Neural cell (in vitro differentiated cells): Measurements from ENCODE around the gene KRTAP10-2. TPM values are rescaled to one million over a fixed set of nuclear protein-coding genes. Genes with fewer than 3 reads are reported as not detected.

Experiments used
- H2AFZ ChIP-seq: fragments of 200-600, 300-800 bp; sonication (generic), shearing (Covaris generic); 2 replicates; pipeline ENCODE4 v1.6.0; 2014; ENCODE audit warnings: low read depth, mild to moderate bottlenecking, antibody characterized with exemption, low read length, moderate library complexity
- H3F3A ChIP-seq: fragments of 200-600 bp; shearing (Covaris generic); 2 replicates; pipeline ENCODE4 v1.6.1; 2016; ENCODE audit warnings: mild to moderate bottlenecking, moderate library complexity, mixed read lengths, antibody characterized with exemption, low read length; ENCODE audit not compliant: insufficient read depth, poor library complexity, severe bottlenecking
- H3K27ac ChIP-seq: fragments of 200-600, 300-800 bp; sonication (generic), shearing (Covaris generic); 2 replicates; pipeline ENCODE4 v1.5.1; 2014; ENCODE audit warnings: mild to moderate bottlenecking, low read length, moderate library complexity
- H3K27me3 ChIP-seq: fragments of 300-800, 200-600 bp; sonication (generic), shearing (Covaris generic); 2 replicates; pipeline ENCODE4 v1.6.0; 2014; ENCODE audit warnings: mild to moderate bottlenecking, low read depth, low read length, moderate library complexity; ENCODE audit not compliant: insufficient read depth
- H3K36me3 ChIP-seq: fragments of 300-800, 200-600 bp; sonication (generic), shearing (Covaris generic); 2 replicates; pipeline ENCODE4 v1.5.1; 2014; ENCODE audit warnings: mild to moderate bottlenecking, antibody characterized with exemption, low read length, moderate library complexity; ENCODE audit not compliant: insufficient read depth
- H3K4me2 ChIP-seq: fragments of 300-800, 200-600 bp; sonication (generic), shearing (Covaris generic); 2 replicates; pipeline ENCODE4 v1.6.0; 2014; ENCODE audit warnings: mild to moderate bottlenecking, low read length
- H3K4me3 ChIP-seq: fragments of 300-800, 200-600 bp; sonication (generic), shearing (Covaris generic); 2 replicates; pipeline ENCODE4 v1.5.1; 2014; ENCODE audit warnings: mild to moderate bottlenecking, low read length, moderate library complexity
- H3K79me2 ChIP-seq: fragments of 200-600 bp; shearing (Covaris generic); replicated peaks from 2 replicates; pipeline ENCODE4 v1.6.0; 2014; ENCODE audit warnings: mild to moderate bottlenecking, low read length, moderate library complexity; ENCODE audit not compliant: insufficient read depth
- H3K9ac ChIP-seq: fragments of 300-800, 200-600 bp; sonication (generic), shearing (Covaris generic); 2 replicates; pipeline ENCODE4 v1.6.1; 2016; ENCODE audit warnings: mild to moderate bottlenecking, low read length, mixed read lengths
- H3K9me2 ChIP-seq: fragments of 200-600 bp; shearing (Covaris generic); 2 replicates; pipeline ENCODE4 v1.6.1; 2016; ENCODE audit warnings: mild to moderate bottlenecking, low read length, mixed read lengths; ENCODE audit not compliant: insufficient read depth
- H3K9me3 ChIP-seq: fragments of 200-600, 300-800 bp; sonication (generic), shearing (Covaris generic); 2 replicates; pipeline ENCODE4 v1.6.1; 2016; ENCODE audit warnings: mild to moderate bottlenecking, mixed run types, low read length, moderate library complexity, mixed read lengths
- H4K20me1 ChIP-seq: fragments of 200-600 bp; shearing (Covaris generic); 2 replicates; pipeline ENCODE4 v1.6.1; 2016; ENCODE audit warnings: mild to moderate bottlenecking, mixed run types; ENCODE audit not compliant: insufficient read depth
- EP300 ChIP-seq: fragments of 450-650 bp; conservative IDR thresholded peaks from 2 replicates; pipeline ENCODE4 v1.6.1; 2014; ENCODE audit warnings: antibody characterized with exemption, mild to moderate bottlenecking, moderate library complexity; ENCODE audit not compliant: poor library complexity, severe bottlenecking
- EZH2 ChIP-seq: fragments of 200-600, 300-800 bp; shearing (Covaris generic), sonication (generic); IDR thresholded peaks from 2 replicates; pipeline ENCODE4 v1.6.1; 2014; ENCODE audit warnings: antibody characterized with exemption, low read length, borderline replicate concordance, mild to moderate bottlenecking; ENCODE audit not compliant: insufficient read depth, poor library complexity, severe bottlenecking
- MXI1 ChIP-seq: fragments of 450-650 bp; conservative IDR thresholded peaks from 2 replicates; pipeline ENCODE4 v1.6.1; 2014; ENCODE audit warnings: antibody characterized with exemption, mild to moderate bottlenecking; ENCODE audit not compliant: poor library complexity, severe bottlenecking
- POLR2AphosphoS5 ChIP-seq: IDR thresholded peaks from 2 replicates; pipeline ENCODE4 v1.6.1; 2012
- RAD21 ChIP-seq: fragments of 450-650 bp; conservative IDR thresholded peaks from 2 replicates; pipeline ENCODE4 v1.6.1; 2014; ENCODE audit warnings: antibody characterized with exemption, mild to moderate bottlenecking, moderate library complexity
- SMC3 ChIP-seq: fragments of 450-650 bp; conservative IDR thresholded peaks from 2 replicates; pipeline ENCODE4 v1.6.1; 2014; ENCODE audit warnings: antibody characterized with exemption, mild to moderate bottlenecking, moderate library complexity; ENCODE audit not compliant: poor library complexity
- TAF1 ChIP-seq: IDR thresholded peaks from 2 replicates; pipeline ENCODE4 v1.6.1; 2012; ENCODE audit warnings: low read depth
- polyA plus RNA-seq: library from polyadenylated mRNA; depleted of rRNA; stranded (reverse); fragments of >200 nt; gene quantifications from 2 replicates; pipeline ENCODE4 v1.2.3, GENCODE V29; 2014
- TF ChIP-seq, protein P1 (sequence below): IDR thresholded peaks from 2 replicates; pipeline ENCODE4 v1.6.1; 2012; ENCODE audit warnings: borderline replicate concordance
- TF ChIP-seq, protein P2 (sequence below): fragments of 450-650 bp; IDR thresholded peaks from 2 replicates; pipeline ENCODE4 v1.5.1; 2014; ENCODE audit warnings: antibody characterized with exemption, mild to moderate bottlenecking, moderate library complexity; ENCODE audit not compliant: poor library complexity, severe bottlenecking

KRTAP10-2 gene
- polyA plus RNA-seq, 1 donor from 2014 or later, result not detected

DNA sequence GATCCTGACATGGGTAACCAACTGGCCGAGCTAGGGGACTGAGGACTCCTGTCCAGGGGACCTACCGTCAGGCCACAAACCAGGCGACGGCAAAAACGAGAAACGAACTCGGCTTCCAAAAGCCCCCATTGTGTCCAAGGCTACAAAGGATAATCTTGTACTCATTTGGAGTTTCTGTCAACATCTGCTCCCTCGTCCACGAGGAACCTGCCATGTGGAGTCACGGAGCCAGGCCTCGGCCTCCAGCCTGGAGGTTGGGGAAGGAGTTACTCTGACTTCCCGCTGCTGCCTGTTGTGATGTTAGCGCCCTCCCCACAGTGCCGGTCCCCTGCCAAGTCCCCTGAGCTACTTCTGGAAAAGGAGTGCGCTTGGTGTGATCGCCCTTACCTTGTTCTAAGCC, 18.6 kb downstream of the KRTAP10-2 start:
- H3K9me2 ChIP-seq, result no peaks in the 10 kb centered on the region
- H3K9me3 ChIP-seq, result no peaks in the 10 kb centered on the region
- H3K9ac ChIP-seq, result no peak overlapping the region
- H3K27me3 ChIP-seq, result no peaks in the 10 kb centered on the region
- no peak overlapping the region for H2AFZ ChIP-seq
- H3K4me3 ChIP-seq, result no peak overlapping the region
- H3K4me2 ChIP-seq, result no peak overlapping the region
- no peaks in the 10 kb centered on the region for H3K36me3 ChIP-seq
- H3F3A ChIP-seq, result no peaks in the 10 kb centered on the region
- no peaks in the 10 kb centered on the region for H3K79me2 ChIP-seq
- no peaks in the 10 kb centered on the region for H4K20me1 ChIP-seq
- TF ChIP-seq MXI1, result no peak
- TF ChIP-seq, protein P1, sequence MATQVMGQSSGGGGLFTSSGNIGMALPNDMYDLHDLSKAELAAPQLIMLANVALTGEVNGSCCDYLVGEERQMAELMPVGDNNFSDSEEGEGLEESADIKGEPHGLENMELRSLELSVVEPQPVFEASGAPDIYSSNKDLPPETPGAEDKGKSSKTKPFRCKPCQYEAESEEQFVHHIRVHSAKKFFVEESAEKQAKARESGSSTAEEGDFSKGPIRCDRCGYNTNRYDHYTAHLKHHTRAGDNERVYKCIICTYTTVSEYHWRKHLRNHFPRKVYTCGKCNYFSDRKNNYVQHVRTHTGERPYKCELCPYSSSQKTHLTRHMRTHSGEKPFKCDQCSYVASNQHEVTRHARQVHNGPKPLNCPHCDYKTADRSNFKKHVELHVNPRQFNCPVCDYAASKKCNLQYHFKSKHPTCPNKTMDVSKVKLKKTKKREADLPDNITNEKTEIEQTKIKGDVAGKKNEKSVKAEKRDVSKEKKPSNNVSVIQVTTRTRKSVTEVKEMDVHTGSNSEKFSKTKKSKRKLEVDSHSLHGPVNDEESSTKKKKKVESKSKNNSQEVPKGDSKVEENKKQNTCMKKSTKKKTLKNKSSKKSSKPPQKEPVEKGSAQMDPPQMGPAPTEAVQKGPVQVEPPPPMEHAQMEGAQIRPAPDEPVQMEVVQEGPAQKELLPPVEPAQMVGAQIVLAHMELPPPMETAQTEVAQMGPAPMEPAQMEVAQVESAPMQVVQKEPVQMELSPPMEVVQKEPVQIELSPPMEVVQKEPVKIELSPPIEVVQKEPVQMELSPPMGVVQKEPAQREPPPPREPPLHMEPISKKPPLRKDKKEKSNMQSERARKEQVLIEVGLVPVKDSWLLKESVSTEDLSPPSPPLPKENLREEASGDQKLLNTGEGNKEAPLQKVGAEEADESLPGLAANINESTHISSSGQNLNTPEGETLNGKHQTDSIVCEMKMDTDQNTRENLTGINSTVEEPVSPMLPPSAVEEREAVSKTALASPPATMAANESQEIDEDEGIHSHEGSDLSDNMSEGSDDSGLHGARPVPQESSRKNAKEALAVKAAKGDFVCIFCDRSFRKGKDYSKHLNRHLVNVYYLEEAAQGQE, result no peak
- no peak for TF ChIP-seq POLR2AphosphoS5
- TF ChIP-seq, protein P2, sequence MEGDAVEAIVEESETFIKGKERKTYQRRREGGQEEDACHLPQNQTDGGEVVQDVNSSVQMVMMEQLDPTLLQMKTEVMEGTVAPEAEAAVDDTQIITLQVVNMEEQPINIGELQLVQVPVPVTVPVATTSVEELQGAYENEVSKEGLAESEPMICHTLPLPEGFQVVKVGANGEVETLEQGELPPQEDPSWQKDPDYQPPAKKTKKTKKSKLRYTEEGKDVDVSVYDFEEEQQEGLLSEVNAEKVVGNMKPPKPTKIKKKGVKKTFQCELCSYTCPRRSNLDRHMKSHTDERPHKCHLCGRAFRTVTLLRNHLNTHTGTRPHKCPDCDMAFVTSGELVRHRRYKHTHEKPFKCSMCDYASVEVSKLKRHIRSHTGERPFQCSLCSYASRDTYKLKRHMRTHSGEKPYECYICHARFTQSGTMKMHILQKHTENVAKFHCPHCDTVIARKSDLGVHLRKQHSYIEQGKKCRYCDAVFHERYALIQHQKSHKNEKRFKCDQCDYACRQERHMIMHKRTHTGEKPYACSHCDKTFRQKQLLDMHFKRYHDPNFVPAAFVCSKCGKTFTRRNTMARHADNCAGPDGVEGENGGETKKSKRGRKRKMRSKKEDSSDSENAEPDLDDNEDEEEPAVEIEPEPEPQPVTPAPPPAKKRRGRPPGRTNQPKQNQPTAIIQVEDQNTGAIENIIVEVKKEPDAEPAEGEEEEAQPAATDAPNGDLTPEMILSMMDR, result no peak
- no peak for TF ChIP-seq EP300
- no peak for TF ChIP-seq SMC3
- no peak for TF ChIP-seq TAF1
- TF ChIP-seq RAD21, result no peak
- no peak for TF ChIP-seq EZH2
- no peak overlapping the region for H3K27ac ChIP-seq

DNA sequence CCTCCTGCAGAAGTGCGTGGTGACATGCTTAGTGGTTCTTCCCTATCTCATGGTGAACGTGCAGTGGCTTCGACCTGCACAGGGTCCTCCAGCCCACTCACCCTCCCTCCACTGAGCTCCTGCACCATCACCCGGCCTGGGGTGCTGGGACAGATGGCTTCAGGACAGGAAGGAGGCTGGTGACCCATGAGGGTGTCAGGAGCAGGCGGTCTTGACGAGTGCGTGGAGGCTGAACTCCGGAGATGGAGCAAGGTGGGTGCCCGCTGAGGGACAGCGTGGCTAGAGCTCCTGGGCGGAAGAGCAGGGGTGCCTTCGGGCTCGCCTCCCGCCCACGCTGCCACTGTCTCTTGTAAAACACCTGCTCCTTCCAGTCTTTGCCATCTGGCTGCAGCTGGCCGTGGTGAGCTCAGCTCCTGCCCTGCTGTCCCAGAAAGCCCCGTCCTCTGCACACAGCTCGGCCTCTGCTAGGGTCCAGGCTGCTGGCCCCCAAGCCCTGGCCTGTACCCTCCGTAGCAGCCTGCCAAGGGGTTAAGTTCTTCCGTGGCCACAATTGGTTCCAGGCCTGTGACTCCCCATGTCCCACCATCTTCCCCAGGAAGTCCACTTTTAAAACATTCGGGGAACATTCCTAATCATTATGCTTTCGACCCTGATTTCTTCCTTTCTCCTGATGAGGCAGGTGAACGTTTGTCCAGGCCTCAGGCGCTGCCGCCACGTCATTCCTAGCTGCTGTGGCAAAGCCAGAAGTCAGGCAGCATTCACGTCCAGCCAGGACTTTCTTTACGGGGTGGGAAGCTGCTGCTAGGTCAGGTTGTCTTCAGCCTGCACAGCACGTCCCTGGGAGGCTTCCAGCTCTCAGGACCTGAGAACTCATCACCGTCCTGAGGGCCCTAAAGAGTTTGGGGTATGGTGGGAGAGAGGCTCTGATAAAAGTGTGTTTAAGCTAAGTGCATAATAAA, 19.4 kb downstream of the KRTAP10-2 start:
- no peaks in the 10 kb centered on the region for H3K27me3 ChIP-seq
- H3K79me2 ChIP-seq, result no peaks in the 10 kb centered on the region
- no peaks in the 10 kb centered on the region for H3F3A ChIP-seq
- H3K9me2 ChIP-seq, result no peaks in the 10 kb centered on the region
- TF ChIP-seq MXI1, result no peak
- TF ChIP-seq, protein P2, result no peak
- no peak for TF ChIP-seq EZH2
- no peak for TF ChIP-seq POLR2AphosphoS5
- no peak overlapping the region for H3K4me2 ChIP-seq
- H3K36me3 ChIP-seq, result no peaks in the 10 kb centered on the region
- no peak overlapping the region for H3K4me3 ChIP-seq
- no peak overlapping the region for H3K27ac ChIP-seq
- no peak overlapping the region for H2AFZ ChIP-seq
- no peaks in the 10 kb centered on the region for H4K20me1 ChIP-seq
- H3K9ac ChIP-seq, result no peak overlapping the region
- no peaks in the 10 kb centered on the region for H3K9me3 ChIP-seq
